Fibroblast of peridontal ligament (primary cell): Measurements from ENCODE around the gene CLECL1.
"Not testable (repeated sequence)": the region's sequence is repeated elsewhere in the genome, so short reads cannot be mapped to it uniquely, and the experiment has no call there.

Source experiments
- DNase-seq: peaks from one replicate; pipeline ENCODE4 v3.0.0-alpha.2; 2010; ENCODE audit errors: extremely low read depth

CLECL1 gene

GRCh38 chr12:9751204-9752144, 18.6 kb upstream of the CLECL1 start:
- DNase-seq = no peak

DNA sequence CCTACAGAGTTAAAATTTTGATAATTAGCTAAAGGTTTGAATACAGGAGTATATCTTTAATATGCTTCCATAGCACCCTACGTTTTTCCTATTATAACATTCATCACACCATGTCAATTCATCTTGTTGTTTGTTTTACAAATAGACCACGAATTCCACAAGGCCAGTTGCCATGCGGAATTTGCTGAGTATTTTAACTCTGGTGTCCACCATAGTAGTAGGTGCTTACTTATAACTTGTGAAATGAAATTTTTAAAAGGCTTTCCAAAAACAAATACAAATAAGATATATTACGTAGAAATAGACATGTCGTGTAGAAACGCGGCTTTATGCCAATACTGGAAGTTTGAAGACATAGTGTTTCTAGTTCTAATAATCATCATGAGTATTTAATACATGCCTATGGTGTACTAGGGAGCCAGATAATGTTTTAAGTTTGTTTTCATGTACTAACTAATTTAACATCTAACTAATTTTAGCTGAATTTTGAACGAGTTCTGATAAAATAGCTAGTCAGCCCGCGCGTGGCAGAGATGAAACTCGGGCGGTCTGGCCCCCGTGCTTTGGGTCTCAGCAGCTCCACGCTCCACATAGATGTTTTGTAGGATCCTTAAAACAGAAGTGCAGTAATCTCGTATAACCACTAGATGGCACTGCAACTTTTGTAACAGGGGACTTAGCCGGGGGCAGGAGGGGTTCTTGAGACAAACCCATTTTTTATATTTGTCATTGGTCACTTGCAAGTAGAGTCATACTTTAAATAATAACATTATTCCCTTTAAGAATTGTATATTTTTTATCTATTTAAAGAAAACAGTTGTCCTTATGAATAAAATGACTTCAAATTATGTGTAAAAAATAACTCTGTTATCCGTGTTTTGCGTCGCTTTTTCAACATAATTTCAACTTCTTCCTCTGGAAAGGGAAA, 17.6 kb upstream of the CLECL1 start:
- DNase-seq = peak; percentile 67

- DNase-seq = no peak
Observed at GRCh38 chr12:9749640-9750039, 16.7 kb upstream of the CLECL1 start.

GRCh38 chr12:9745199-9745598, 12.3 kb upstream of the CLECL1 start:
- DNase-seq = no peak

DNA sequence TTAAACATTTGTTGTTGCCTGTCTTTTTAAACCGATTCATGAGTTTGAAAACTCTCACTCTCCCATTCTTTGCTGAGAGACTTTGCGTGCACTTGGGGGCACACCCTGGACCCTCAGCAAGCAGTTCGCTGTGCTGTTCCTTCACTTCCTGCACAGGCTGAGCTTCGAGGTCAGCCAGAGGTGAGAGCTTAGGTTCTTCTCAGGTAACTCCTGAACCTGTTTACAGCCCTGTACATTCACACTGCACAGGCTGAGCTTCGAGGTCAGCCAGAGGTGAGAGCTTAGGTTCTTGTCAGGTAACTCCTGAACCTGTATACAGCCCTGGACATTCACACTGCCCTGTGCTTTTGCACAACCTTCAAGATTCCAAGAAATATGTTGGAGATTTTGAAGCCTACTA, 9.8 kb upstream of the CLECL1 start:
- no peak for DNase-seq

GRCh38 chr12:9741726-9742125, 8.8 kb upstream of the CLECL1 start:
- no peak for DNase-seq

DNA sequence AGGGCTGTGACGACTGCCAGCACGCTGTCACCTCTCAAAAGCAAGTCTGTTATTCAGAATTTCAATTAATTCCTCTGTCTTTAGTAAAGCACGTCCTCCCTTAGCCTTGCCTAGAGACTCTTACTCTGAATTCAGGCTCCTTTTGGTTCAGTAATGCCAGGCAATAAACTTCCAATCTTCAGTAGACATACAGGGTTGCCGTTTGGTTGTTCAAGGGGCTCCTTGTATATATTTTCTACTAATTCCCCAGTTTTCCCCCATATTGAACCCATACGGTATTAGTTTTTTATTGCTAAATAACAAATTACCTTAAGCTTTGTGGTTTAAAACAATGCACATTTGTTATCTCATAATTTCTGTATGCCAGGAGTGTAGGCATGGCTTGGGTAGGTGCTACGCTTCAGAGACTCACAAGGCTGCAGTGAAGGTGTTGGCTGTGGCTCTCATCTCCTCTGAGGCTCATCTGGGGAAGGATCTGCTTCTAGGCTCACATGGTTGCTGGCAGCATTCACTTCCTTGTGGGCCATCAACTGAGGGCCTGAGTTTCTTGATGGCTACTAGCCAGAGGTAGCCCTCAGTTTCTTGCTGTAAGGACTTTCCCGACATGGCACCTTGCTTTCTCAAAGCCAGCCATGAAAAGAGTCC, 7.3 kb upstream of the CLECL1 start:
- no peak for DNase-seq

- DNase-seq = not testable (repeated sequence)
Observed at GRCh38 chr12:9739404-9740105, 6.7 kb upstream of the CLECL1 start.

DNA sequence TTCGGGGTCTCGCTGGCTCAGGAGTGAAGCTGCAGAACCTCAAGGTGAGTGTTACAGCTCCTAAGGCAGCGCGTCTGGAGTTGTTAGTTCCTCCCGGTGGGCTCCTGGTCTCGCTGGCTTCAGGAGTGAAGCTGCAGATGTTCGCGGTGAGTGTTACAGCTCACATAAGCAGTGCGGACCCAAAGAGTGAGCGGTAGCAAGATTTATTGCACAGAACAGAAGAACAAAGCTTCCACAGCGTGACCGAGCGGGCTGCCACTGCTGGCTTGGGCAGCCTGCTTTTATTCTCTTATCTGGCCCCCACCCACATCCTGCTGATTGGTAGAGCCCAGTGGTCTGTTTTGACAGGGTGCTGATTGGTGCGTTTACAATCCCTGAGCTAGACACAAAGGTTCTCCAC, 6.0 kb upstream of the CLECL1 start:
- not testable (repeated sequence) for DNase-seq

DNA sequence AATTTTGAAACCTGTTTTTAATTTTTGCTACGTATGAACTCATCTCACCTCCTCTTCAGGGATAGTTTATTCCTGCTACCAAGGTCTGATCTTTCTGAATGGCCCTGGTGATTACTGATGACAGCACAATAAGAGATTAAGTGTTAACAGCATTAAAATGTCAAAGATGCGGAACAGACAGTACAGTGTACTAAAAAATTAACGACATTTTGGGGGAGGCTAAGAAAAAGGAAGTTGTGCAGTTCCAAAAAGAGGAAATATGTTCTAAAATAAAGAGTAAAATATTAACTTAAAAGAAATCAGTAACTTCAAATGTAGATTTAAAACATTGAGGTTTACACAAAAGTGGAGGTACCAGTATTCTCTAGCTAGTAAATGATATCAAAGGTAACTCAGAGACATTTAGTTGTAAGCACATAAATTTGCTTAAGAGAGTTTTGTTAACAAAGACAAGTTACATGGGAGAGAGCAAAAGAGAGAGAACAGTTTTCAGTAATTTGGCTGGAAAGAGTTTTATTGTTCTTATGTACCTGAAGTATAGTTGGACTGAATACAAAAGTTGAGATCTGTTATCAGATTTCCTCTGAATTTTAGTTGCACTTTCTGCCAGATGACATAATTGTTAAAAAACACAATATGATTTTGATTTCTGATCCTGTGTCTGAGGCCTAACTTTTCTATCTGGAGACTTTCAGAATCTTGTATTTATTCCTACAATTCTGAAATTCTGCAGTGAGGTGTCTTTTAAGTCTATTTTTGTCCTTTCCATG, 4.2 kb upstream of the CLECL1 start:
- no peak for DNase-seq

- no peak for DNase-seq
Observed at GRCh38 chr12:9735601-9736000, 2.7 kb upstream of the CLECL1 start.

DNA sequence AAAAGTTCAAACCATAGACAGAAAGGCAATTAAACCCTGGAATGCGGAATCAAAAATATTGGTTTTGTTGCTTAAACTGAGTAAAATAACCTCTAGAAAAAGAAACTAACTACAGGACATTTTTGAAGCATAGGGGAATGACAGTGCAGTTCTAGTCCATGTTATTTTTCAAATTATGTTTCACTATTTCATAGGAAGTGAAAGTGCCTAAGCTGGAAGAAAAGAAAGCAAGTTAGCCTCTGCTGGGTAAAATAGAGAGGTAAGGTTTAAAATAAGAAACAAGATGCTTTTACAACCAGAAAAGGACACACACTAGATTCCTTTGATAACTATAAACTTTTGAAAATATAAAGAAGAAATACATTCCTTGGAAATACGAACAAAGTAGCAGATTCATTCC, 1.1 kb downstream of the CLECL1 start:
- peak; percentile 14 for DNase-seq

GRCh38 chr12:9731393-9731792, 1.5 kb downstream of the CLECL1 start:
- DNase-seq = no peak

- no peak for DNase-seq
Observed at GRCh38 chr12:9730591-9730990, 2.3 kb downstream of the CLECL1 start.

DNA sequence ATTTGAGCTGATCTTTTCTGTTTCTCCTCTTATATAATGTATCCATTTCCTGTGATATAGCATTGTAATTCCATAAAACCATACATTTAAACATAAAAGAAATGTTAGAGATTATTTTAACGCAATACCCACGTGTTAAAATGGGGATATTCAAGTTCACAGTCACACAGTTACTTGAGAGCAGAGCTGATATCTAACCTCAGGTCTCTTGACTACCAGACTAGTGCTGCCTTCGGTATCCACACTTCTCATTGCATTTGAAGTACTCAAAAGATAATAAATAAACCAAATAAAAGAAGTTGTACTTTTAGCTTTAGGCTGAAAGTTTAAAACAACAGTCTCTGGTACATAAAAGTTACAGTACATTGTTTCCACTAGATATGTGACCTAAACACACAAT, 2.9 kb downstream of the CLECL1 start:
- no peak for DNase-seq

GRCh38 chr12:9729082-9729481, 3.8 kb downstream of the CLECL1 start:
- DNase-seq = no peak

GRCh38 chr12:9727813-9728212, 5.1 kb downstream of the CLECL1 start:
- DNase-seq = no peak

DNA sequence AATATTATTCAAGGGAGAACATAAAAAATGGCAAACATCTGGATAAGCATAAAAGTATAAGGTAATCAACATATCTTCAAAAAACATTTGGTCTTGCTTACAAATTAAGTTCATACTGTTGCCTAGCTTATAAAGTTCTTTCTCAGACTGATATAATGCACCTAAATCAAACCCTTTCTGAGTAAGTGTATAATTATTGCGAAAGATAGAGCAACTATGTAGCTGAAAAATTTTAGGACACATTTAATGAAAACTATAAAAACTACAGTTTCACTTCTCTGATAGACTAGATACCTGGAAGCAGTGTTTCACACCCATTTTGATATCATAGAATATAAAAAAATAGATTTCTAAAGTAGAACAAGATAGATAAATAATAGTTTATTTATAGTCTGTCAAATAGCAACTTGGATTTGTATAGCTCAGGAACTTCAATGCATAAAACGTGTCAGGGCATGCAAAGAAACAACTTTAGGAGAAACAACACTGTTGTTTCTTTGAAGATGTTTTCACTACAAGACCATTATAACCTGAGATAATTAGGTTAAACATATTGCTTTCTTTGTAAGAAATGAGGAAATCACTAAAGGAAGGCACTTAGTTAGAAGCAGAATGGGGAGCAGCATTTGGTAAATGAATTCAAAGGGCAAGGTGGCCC, 7.6 kb downstream of the CLECL1 start:
- DNase-seq = no peak

- DNase-seq = no peak
Observed at GRCh38 chr12:9724023-9724422, 8.9 kb downstream of the CLECL1 start.
